ENCODE measurements around the gene SOX10.

DNA sequence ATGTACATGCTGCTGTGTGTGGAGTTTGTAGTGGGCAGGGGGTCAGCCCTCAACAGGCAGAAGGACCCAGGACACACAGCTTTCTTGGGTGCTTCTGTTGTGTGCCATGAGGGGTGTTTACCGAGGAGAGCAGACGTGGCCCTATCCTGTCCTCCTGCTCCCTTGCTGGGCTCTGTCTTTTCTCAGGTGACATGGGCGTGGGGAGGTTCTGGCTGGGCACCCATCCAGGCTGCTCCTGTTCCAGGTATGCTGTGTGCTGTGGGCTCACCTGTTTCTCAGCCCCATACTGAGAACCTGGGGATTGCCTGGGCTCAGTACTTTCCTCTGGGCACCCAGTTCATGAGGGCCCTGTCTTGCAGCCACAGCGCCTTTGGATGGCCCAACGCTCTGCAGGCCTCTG lies 55.0 kb downstream of the SOX10 start:
- TF ChIP-seq, protein P1, sequence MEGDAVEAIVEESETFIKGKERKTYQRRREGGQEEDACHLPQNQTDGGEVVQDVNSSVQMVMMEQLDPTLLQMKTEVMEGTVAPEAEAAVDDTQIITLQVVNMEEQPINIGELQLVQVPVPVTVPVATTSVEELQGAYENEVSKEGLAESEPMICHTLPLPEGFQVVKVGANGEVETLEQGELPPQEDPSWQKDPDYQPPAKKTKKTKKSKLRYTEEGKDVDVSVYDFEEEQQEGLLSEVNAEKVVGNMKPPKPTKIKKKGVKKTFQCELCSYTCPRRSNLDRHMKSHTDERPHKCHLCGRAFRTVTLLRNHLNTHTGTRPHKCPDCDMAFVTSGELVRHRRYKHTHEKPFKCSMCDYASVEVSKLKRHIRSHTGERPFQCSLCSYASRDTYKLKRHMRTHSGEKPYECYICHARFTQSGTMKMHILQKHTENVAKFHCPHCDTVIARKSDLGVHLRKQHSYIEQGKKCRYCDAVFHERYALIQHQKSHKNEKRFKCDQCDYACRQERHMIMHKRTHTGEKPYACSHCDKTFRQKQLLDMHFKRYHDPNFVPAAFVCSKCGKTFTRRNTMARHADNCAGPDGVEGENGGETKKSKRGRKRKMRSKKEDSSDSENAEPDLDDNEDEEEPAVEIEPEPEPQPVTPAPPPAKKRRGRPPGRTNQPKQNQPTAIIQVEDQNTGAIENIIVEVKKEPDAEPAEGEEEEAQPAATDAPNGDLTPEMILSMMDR (IDR thresholded peaks at IDR 0.05): no peak
- TF ChIP-seq POLR2A (IDR thresholded peaks at IDR 0.05) (no peak), EP300 (IDR thresholded peaks at IDR 0.05) (no peak)

Data from tibial nerve (tissue), 4 donors.